PFSK-1 (cell line): Measurements from ENCODE around the gene RUNX2.

ENCODE experiments used
- FOXP2 ChIP-seq: optimal IDR thresholded peaks from 2 replicates; pipeline ENCODE3; 2011; ENCODE audit warnings: borderline replicate concordance, control low read depth, inconsistent platforms; ENCODE audit not compliant: insufficient read depth; ENCODE audit errors: extremely low read length, extremely low read depth
- POLR2AphosphoS5 ChIP-seq: IDR thresholded peaks from 2 replicates; pipeline ENCODE4 v1.6.1; 2012; ENCODE audit warnings: low read depth, mild to moderate bottlenecking, control low read depth, low read length, moderate library complexity
- REST ChIP-seq, 2 experiments: IDR thresholded peaks; 2 replicates each; pipeline versions ENCODE4 v1.6.1 to v1.8.0; 2011 to 2012; ENCODE audit warnings: low read depth in 2 of 2, low read length in 2 of 2, control low read depth in 1 of 2, inconsistent platforms in 1 of 2, mild to moderate bottlenecking in 1 of 2, moderate library complexity in 1 of 2; ENCODE audit not compliant: insufficient read depth in 1 of 2
- SIN3A ChIP-seq: IDR thresholded peaks from 2 replicates; pipeline ENCODE4 v1.6.1; 2012; ENCODE audit warnings: mild to moderate bottlenecking, low read length, moderate library complexity, borderline replicate concordance; ENCODE audit not compliant: insufficient read depth
- TAF1 ChIP-seq: IDR thresholded peaks from 2 replicates; pipeline ENCODE4 v1.6.1; 2012; ENCODE audit warnings: low read length, control low read depth, borderline replicate concordance; ENCODE audit not compliant: insufficient read depth

Gene RUNX2

GRCh38 chr6:45681860-45682511 is 353.9 kb downstream of the RUNX2 start:
- no peak for TF ChIP-seq TAF1
- TF ChIP-seq REST (IDR thresholded peaks at IDR 0.05; ENCODE audit: insufficient read depth in 1 of 2, low read depth in 2 of 2, low read length in 2 of 2) = no peak
- no peak for TF ChIP-seq POLR2AphosphoS5
- TF ChIP-seq FOXP2 = no peak
- no peak for TF ChIP-seq SIN3A

GRCh38 chr6:45684476-45684875 is 356.3 kb downstream of the RUNX2 start:
- no peak for TF ChIP-seq TAF1
- TF ChIP-seq POLR2AphosphoS5 = no peak
- TF ChIP-seq REST (IDR thresholded peaks at IDR 0.05; ENCODE audit: insufficient read depth in 1 of 2, low read depth in 2 of 2, low read length in 2 of 2) = no peak
- no peak for TF ChIP-seq SIN3A
- TF ChIP-seq FOXP2 = no peak

- no peak for TF ChIP-seq FOXP2
- no peak for TF ChIP-seq TAF1
- TF ChIP-seq POLR2AphosphoS5 = no peak
- no peak for TF ChIP-seq REST (IDR thresholded peaks at IDR 0.05; ENCODE audit: insufficient read depth in 1 of 2, low read depth in 2 of 2, low read length in 2 of 2)
- TF ChIP-seq SIN3A = no peak
These were observed 356.9 kb downstream of the RUNX2 start for GRCh38 chr6:45685076-45685475.

- no peak for TF ChIP-seq REST (IDR thresholded peaks at IDR 0.05; ENCODE audit: insufficient read depth in 1 of 2, low read depth in 2 of 2, low read length in 2 of 2)
- no peak for TF ChIP-seq POLR2AphosphoS5
- TF ChIP-seq SIN3A = no peak
- no peak for TF ChIP-seq FOXP2
These were observed 358.9 kb downstream of the RUNX2 start for GRCh38 chr6:45686841-45687569.
